Testis (tissue), 3 donors: ENCODE measurements around the gene ASIC1. TPM values are rescaled to one million over a fixed set of nuclear protein-coding genes. Genes with fewer than 3 reads are reported as not detected.

Experiments used
- DNase-seq: peaks from one replicate; pipeline ENCODE4 v3.0.0-alpha.2; 2019
- H3K27ac ChIP-seq, 2 donors: fragments of 200-600 bp; sonication (generic); one replicate each; pipeline ENCODE4 v1.5.1; 2019
- H3K27me3 ChIP-seq: fragments of 200-600 bp; sonication (generic); one replicate; pipeline ENCODE4 v1.5.1; 2019
- H3K36me3 ChIP-seq: fragments of 200-600 bp; sonication (generic); one replicate; pipeline ENCODE4 v1.5.1; 2017; ENCODE audit warnings: low read depth; ENCODE audit errors: missing control alignments
- H3K4me1 ChIP-seq: fragments of 200-600 bp; sonication (generic); one replicate; pipeline ENCODE4 v1.5.1; 2019
- H3K4me3 ChIP-seq, 2 donors: fragments of 200-600 bp; sonication (generic); one replicate each; pipeline ENCODE4 v1.5.1; 2017 to 2019
- H3K9me3 ChIP-seq: fragments of 200-600 bp; sonication (generic); one replicate; pipeline ENCODE4 v1.5.1; 2017
- POLR2A ChIP-seq: fragments of 450-650 bp; IDR thresholded peaks from one replicate; pipeline ENCODE4 v1.6.1; 2017; ENCODE audit warnings: antibody characterized with exemption, mild to moderate bottlenecking, moderate library complexity
- WGBS, 2 donors: methylation state at CpG; one replicate each; pipeline ENCODE4 v1.1.5; 2018; 5-methylcytosine and 5-hydroxymethylcytosine counted together
- intact Hi-C: fragments of 100-400 bp; cut with DNase I; formaldehyde crosslinking; loops from one replicate; pipeline ENCODE4 v1.15.1; 2023; ENCODE audit warnings: low total_unique reads
- polyA plus RNA-seq: library from polyadenylated mRNA; stranded (reverse); fragments of 350-450 nt; fragmentation: Illumina TruSeq; extraction: RNeasy Lipid Tissue Mini Kit (QIAGEN cat#74804); gene quantifications from one replicate; pipeline ENCODE4 v1.2.3, GENCODE V29; 2014; ENCODE audit warnings: low read depth, low replicate concordance; ENCODE audit not compliant: insufficient read depth
- total RNA-seq, 2 donors: library from RNA; depleted of rRNA; stranded (reverse); fragments of >200 nt; gene quantifications; one replicate each; pipeline ENCODE4 v1.2.3, GENCODE V29; 2016
- TF ChIP-seq, protein P1 (sequence below), 3 experiments: fragments of 450-650 bp in 2 of 3; fragments of 200-600 bp in 1 of 3; sonication (generic) in 1 of 3; IDR thresholded peaks; one replicate each; pipeline ENCODE4 v1.5.1; 2016 to 2019; ENCODE audit warnings: antibody characterized with exemption in 3 of 3, mild to moderate bottlenecking in 2 of 3, moderate library complexity in 1 of 3

ASIC1 gene
- total and polyA plus RNA-seq, 3 donors from 2014 or later = 1.9 to 3.5 (median 2.7) TPM

GRCh38 chr12:50077099-50077498 lies 19.7 kb downstream of the ASIC1 start:
- intact Hi-C loops = no loop called here
- Histone ChIP-seq H3K9me3 (no peaks in the 10 kb centered on the region), H3K36me3 (no peaks in the 10 kb centered on the region), H3K27me3 (no peaks in the 10 kb centered on the region), H3K4me3 (no peak overlapping the region), H3K27ac (no peak overlapping the region), H3K4me1 (peaks cover 4% of the 10 kb centered on the region)
- WGBS, 2 donors = 90 to 91% methylated on average over 12 of the region's 12 CpGs
- TF ChIP-seq, protein P1, sequence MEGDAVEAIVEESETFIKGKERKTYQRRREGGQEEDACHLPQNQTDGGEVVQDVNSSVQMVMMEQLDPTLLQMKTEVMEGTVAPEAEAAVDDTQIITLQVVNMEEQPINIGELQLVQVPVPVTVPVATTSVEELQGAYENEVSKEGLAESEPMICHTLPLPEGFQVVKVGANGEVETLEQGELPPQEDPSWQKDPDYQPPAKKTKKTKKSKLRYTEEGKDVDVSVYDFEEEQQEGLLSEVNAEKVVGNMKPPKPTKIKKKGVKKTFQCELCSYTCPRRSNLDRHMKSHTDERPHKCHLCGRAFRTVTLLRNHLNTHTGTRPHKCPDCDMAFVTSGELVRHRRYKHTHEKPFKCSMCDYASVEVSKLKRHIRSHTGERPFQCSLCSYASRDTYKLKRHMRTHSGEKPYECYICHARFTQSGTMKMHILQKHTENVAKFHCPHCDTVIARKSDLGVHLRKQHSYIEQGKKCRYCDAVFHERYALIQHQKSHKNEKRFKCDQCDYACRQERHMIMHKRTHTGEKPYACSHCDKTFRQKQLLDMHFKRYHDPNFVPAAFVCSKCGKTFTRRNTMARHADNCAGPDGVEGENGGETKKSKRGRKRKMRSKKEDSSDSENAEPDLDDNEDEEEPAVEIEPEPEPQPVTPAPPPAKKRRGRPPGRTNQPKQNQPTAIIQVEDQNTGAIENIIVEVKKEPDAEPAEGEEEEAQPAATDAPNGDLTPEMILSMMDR (IDR thresholded peaks at IDR 0.05) = no peak
- no peak for TF ChIP-seq POLR2A
- DNase-seq = no peak

DNA sequence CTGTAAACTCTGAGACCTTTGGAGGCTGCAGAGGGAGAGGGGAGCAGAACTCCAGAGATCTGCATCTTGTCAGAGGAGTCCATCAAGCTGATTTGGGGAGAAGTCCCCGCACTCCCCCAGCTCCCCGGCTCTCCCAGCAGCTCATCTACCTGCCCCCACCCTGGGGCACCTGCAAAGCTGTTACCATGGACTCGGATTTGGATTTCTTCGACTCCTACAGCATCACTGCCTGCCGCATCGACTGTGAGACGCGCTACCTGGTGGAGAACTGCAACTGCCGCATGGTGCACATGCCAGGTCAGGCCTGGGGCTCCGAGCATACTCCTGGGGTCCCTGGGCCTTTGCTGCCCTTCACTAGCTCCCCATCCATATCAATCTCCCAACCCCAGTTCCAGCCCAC lies 20.9 kb downstream of the ASIC1 start:
- Histone ChIP-seq H3K9me3 (no peaks in the 10 kb centered on the region), H3K4me3 (no peak overlapping the region), H3K4me1 (peaks cover 4% of the 10 kb centered on the region), H3K27ac (no peak overlapping the region), H3K27me3 (no peaks in the 10 kb centered on the region), H3K36me3 (no peaks in the 10 kb centered on the region)
- no peak for DNase-seq
- no peak for TF ChIP-seq POLR2A
- TF ChIP-seq, protein P1 (IDR thresholded peaks at IDR 0.05) = no peak
- intact Hi-C loops = no loop called here
- WGBS, 2 donors = 91 to 93% methylated on average over 5 to 10 of the region's 10 CpGs

GRCh38 chr12:50079771-50080170 lies 22.4 kb downstream of the ASIC1 start:
- no peak for DNase-seq
- H3K9me3 ChIP-seq = no peaks in the 10 kb centered on the region
- no peak for TF ChIP-seq POLR2A
- TF ChIP-seq, protein P1 (IDR thresholded peaks at IDR 0.05) = no peak
- H3K4me3 ChIP-seq = no peak overlapping the region
- no peak overlapping the region for H3K27ac ChIP-seq
- 84 to 90% methylated on average over 5 of the region's 5 CpGs for WGBS, 2 donors
- H3K36me3 ChIP-seq = no peaks in the 10 kb centered on the region
- no peaks in the 10 kb centered on the region for H3K27me3 ChIP-seq
- H3K4me1 ChIP-seq = peaks cover 7% of the 10 kb centered on the region
- intact Hi-C loops = no loop called here

DNA sequence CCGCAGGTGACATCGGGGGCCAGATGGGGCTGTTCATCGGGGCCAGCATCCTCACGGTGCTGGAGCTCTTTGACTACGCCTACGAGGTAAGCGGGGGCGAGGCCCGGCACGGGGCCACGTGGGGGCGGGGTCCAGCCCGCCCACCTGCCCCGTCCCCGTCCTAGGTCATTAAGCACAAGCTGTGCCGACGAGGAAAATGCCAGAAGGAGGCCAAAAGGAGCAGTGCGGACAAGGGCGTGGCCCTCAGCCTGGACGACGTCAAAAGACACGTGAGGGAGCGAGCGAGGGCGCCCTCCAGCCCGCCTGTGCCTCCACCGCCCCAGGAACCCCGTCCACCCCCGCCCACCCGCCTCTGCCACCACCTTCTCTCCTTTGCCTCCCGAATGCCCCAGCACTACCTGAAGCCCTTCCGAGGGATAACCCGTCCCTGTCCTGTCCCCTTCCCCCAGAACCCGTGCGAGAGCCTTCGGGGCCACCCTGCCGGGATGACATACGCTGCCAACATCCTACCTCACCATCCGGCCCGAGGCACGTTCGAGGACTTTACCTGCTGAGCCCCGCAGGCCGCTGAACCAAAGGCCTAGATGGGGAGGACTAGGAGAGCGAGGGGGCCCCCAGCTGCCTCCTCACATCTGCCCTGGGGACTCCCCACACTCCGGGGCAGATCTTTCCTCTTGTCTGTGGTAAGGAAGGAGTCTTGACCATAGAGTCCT lies 23.9 kb downstream of the ASIC1 start:
- intact Hi-C loops = no loop called here
- 42 to 47% methylated on average over 8 to 46 of the region's 46 CpGs for WGBS, 2 donors

DNA sequence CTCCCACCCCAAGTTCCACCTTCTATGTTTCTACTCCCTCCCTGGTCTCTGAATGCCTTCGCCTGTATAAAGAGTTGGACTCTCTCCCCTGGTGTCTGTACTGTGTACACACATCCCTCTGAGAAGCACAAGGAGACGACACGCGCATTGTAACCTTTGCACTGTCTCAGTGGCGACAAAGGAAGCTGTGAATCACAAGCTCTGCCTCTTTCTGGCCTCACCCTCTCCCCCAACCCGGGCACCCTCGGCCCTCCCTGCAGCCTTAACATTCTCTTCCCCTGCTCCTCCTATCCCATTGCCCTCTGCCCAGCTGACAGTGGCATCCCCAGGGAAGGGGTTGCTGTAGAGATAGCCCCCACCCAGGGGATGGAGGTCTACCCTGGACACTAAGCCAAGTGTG lies 25.2 kb downstream of the ASIC1 start:
- Histone ChIP-seq H3K9me3 (no peaks in the 10 kb centered on the region), H3K4me3 (no peak overlapping the region), H3K27ac (no peak overlapping the region), H3K36me3 (no peaks in the 10 kb centered on the region), H3K4me1 (peaks cover 8% of the 10 kb centered on the region), H3K27me3 (no peaks in the 10 kb centered on the region)
- WGBS, 2 donors = 85% methylated on average over 7 of the region's 7 CpGs
- intact Hi-C loops = no loop called here
- no peak for DNase-seq
- no peak for TF ChIP-seq POLR2A
- TF ChIP-seq, protein P1 (IDR thresholded peaks at IDR 0.05) = no peak

More for the DNA sequence above, 23.9 kb downstream of the ASIC1 start:
- Histone ChIP-seq H3K27me3 (no peaks in the 10 kb centered on the region), H3K27ac (no peak overlapping the region), H3K9me3 (no peaks in the 10 kb centered on the region), H3K36me3 (no peaks in the 10 kb centered on the region), H3K4me3 (no peak overlapping the region), H3K4me1 (peaks cover 8% of the 10 kb centered on the region)
- no peak for DNase-seq
- no peak for TF ChIP-seq POLR2A
